Right atrium auricular region (tissue), 2 donors: Measurements from ENCODE around the gene GALNT18. TPM values are rescaled to one million over a fixed set of nuclear protein-coding genes. Genes with fewer than 3 reads are reported as not detected.

Experiments used
- DNase-seq: peaks from one replicate; pipeline ENCODE4 v3.0.0-alpha.2; 2019; ENCODE audit warnings: low spot score
- H3K27ac ChIP-seq, 2 donors: fragments of 200-600 bp; sonication (generic); 1 replicate in 1 of 2; 2 replicates in 1 of 2; pipeline ENCODE4 v1.5.1; 2016 to 2019
- H3K27me3 ChIP-seq, 2 donors: fragments of 200-600 bp; sonication (generic); one replicate each; pipeline versions ENCODE4 v1.5.1 to v1.6.0; 2017 to 2019
- H3K36me3 ChIP-seq: fragments of 200-600 bp; sonication (generic); one replicate; pipeline ENCODE4 v1.5.1; 2016
- H3K4me1 ChIP-seq, 2 donors: fragments of 200-600 bp; sonication (generic); one replicate each; pipeline versions ENCODE4 v1.5.1 to v1.6.0; 2017 to 2019
- H3K4me3 ChIP-seq, 2 donors: fragments of 200-600 bp; sonication (generic); 1 replicate in 1 of 2; 2 replicates in 1 of 2; pipeline ENCODE4 v1.5.1; 2017 to 2019; ENCODE audit warnings: mild to moderate bottlenecking in 1 of 2, moderate library complexity in 1 of 2
- H3K9me3 ChIP-seq, 2 donors: fragments of 200-600 bp; sonication (generic); one replicate each; pipeline ENCODE4 v1.5.1; 2019
- total RNA-seq, 2 donors: library from RNA; depleted of rRNA; stranded (reverse); fragments of >200 nt; gene quantifications; one replicate each; pipeline ENCODE4 v1.1.0, GENCODE V29; 2016
- TF ChIP-seq, protein P1 (sequence below), 2 donors: fragments of 200-600 bp; sonication (generic); IDR thresholded peaks; one replicate each; pipeline ENCODE4 v1.5.1; 2019; ENCODE audit warnings: antibody characterized with exemption in 2 of 2

GALNT18 gene
- total RNA-seq, 2 donors from 2014 or later = 22.2 to 26.8 TPM

GRCh38 chr11:11505692-11506091 lies 116.1 kb downstream of the GALNT18 start:
- Histone ChIP-seq H3K27ac (no peak overlapping the region), H3K27me3 (no peaks in the 10 kb centered on the region), H3K36me3 (no peaks in the 10 kb centered on the region), H3K9me3 (no peaks in the 10 kb centered on the region), H3K4me1 (peaks cover 0 to 27% of the 10 kb centered on the region in 2 donors), H3K4me3 (no peak overlapping the region)
- TF ChIP-seq, protein P1, sequence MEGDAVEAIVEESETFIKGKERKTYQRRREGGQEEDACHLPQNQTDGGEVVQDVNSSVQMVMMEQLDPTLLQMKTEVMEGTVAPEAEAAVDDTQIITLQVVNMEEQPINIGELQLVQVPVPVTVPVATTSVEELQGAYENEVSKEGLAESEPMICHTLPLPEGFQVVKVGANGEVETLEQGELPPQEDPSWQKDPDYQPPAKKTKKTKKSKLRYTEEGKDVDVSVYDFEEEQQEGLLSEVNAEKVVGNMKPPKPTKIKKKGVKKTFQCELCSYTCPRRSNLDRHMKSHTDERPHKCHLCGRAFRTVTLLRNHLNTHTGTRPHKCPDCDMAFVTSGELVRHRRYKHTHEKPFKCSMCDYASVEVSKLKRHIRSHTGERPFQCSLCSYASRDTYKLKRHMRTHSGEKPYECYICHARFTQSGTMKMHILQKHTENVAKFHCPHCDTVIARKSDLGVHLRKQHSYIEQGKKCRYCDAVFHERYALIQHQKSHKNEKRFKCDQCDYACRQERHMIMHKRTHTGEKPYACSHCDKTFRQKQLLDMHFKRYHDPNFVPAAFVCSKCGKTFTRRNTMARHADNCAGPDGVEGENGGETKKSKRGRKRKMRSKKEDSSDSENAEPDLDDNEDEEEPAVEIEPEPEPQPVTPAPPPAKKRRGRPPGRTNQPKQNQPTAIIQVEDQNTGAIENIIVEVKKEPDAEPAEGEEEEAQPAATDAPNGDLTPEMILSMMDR (IDR thresholded peaks at IDR 0.05) = no peak
- DNase-seq = no peak

DNA sequence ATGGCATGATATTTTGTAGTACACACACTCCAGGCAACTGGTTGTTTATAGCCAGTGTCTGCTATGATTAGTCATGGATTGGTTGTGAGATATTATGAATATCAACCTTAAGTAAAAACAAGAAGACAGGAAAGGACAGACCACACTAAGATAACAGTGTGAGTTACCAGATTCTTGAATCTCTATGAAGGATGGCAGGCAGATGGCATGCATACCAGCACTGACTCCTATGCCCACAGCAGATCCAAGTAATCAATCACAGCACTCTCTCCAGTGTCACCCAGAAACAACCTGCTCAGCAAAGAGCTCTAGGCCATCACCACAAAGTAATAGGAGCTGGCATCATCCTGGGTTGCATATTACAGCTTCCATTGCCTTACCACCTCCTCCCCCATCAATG lies 116.6 kb downstream of the GALNT18 start:
- Histone ChIP-seq H3K9me3 (no peaks in the 10 kb centered on the region), H3K4me1 (peaks cover 0 to 31% of the 10 kb centered on the region in 2 donors), H3K36me3 (no peaks in the 10 kb centered on the region), H3K27ac (no peak overlapping the region), H3K27me3 (no peaks in the 10 kb centered on the region), H3K4me3 (no peak overlapping the region)
- DNase-seq = no peak
- TF ChIP-seq, protein P1 (IDR thresholded peaks at IDR 0.05) = no peak

DNA sequence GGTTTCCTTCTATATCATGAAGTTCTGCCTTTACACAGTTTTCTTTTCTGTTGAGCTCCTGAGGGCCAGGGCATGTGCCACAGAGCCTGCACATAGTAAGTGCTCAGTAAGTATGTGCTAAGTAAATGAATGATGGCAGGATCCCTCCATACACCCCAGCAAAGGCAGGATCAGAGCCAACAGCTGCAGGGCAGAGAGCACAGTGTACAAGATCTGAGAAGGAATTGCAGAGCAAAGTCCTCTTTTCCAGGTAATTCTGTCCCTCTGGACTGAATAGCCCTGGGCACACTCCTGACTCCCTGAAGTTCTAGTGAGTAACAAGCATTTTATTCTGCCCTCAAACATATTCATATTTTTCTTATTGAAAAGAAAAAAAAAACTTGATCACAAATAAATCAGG lies 117.7 kb downstream of the GALNT18 start:
- Histone ChIP-seq H3K27me3 (no peaks in the 10 kb centered on the region), H3K4me3 (no peak overlapping the region), H3K27ac (no peak overlapping the region), H3K4me1 (peaks cover 0 to 37% of the 10 kb centered on the region in 2 donors), H3K9me3 (no peaks in the 10 kb centered on the region), H3K36me3 (no peaks in the 10 kb centered on the region)
- no peak for DNase-seq
- TF ChIP-seq, protein P1 (IDR thresholded peaks at IDR 0.05) = no peak

DNA sequence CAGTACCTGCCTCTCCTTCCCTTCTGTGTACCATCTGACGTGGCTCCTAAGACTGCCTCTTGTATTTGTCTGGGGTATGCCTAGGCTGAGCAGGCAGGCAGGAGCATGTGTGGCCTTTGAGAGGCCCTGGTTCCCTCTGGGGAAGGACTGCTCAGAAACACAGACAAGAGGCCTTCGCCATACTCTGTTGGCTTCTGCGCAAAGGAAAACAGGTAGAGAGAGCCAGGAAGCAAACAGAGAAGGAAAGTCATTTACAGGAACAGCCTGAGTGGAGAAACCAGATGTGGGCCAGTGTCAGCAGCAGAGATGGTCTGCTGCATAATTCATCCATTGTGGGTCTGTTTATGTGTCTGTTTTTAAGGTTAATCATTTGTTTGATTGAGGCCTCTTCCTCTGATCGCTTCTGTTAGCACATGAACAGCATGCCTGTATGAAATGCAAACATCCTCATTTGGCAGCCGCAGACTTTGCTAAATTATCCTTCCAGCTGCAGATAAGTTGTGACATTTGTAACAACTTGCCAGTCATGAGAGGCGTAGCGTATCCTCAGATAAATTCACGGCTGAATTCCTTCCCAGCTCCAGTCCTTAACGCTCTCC lies 119.4 kb downstream of the GALNT18 start:
- H3K36me3 ChIP-seq = no peaks in the 10 kb centered on the region
- DNase-seq = no peak
- no peak overlapping the region for H3K4me3 ChIP-seq
- H3K9me3 ChIP-seq = no peaks in the 10 kb centered on the region
- TF ChIP-seq, protein P1 (IDR thresholded peaks at IDR 0.05) = no peak
- peaks cover 0 to 44% of the 10 kb centered on the region in 2 donors for H3K4me1 ChIP-seq
- peak overlapping the region; percentile 41 to 50 for H3K27ac ChIP-seq
- H3K27me3 ChIP-seq = no peaks in the 10 kb centered on the region

- no peaks in the 10 kb centered on the region for H3K27me3 ChIP-seq
- no peak for DNase-seq
- H3K9me3 ChIP-seq = no peaks in the 10 kb centered on the region
- TF ChIP-seq, protein P1 (IDR thresholded peaks at IDR 0.05) = no peak
- H3K4me3 ChIP-seq = no peak overlapping the region
- H3K36me3 ChIP-seq = no peaks in the 10 kb centered on the region
- peaks cover 0 to 44% of the 10 kb centered on the region in 2 donors for H3K4me1 ChIP-seq
- peak overlapping the region; percentile 41 to 50 for H3K27ac ChIP-seq
Observed at GRCh38 chr11:11501546-11502262, 120.1 kb downstream of the GALNT18 start.
